D721Med (cell line): ENCODE data around the gene KCNT1.

Experiments used
- DNase-seq: peaks from one replicate; pipeline ENCODE4 v3.0.0; 2011; ENCODE audit warnings: low spot score; ENCODE audit not compliant: insufficient read length
- FAIRE-seq: peaks from 2 replicates; lab custom pipeline; 2011; peaks lifted over from hg19 to GRCh38; lab: Jason Lieb, UNC
- TF ChIP-seq, protein P1 (sequence below): IDR thresholded peaks from 2 replicates; pipeline ENCODE4 v1.5.1; 2012; ENCODE audit warnings: mild to moderate bottlenecking, control low read depth; ENCODE audit not compliant: insufficient read depth; ENCODE audit errors: missing control alignments

Gene KCNT1

DNA sequence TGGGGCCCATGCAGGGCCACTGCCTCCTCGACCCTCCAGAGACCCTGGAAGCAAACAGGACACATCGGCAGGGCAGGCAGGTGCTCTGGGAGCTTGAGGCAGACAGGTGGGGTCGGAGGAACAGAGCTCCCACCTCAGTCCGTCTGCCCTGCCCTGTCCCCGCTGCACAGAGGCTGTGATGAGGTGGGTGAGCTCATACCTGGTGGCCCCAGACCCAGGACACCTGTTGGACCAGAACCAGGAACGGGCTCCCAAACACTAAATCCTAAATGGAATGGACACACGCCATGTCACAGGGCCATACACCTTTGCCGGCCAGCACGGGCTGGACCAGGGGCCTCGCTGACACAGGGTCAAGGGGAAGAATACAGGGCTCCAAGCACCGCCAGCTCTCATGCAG is 8.2 kb upstream of the KCNT1 start:
- DNase-seq (no peak), FAIRE-seq (no peak)
- TF ChIP-seq, protein P1, sequence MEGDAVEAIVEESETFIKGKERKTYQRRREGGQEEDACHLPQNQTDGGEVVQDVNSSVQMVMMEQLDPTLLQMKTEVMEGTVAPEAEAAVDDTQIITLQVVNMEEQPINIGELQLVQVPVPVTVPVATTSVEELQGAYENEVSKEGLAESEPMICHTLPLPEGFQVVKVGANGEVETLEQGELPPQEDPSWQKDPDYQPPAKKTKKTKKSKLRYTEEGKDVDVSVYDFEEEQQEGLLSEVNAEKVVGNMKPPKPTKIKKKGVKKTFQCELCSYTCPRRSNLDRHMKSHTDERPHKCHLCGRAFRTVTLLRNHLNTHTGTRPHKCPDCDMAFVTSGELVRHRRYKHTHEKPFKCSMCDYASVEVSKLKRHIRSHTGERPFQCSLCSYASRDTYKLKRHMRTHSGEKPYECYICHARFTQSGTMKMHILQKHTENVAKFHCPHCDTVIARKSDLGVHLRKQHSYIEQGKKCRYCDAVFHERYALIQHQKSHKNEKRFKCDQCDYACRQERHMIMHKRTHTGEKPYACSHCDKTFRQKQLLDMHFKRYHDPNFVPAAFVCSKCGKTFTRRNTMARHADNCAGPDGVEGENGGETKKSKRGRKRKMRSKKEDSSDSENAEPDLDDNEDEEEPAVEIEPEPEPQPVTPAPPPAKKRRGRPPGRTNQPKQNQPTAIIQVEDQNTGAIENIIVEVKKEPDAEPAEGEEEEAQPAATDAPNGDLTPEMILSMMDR: no peak

DNA sequence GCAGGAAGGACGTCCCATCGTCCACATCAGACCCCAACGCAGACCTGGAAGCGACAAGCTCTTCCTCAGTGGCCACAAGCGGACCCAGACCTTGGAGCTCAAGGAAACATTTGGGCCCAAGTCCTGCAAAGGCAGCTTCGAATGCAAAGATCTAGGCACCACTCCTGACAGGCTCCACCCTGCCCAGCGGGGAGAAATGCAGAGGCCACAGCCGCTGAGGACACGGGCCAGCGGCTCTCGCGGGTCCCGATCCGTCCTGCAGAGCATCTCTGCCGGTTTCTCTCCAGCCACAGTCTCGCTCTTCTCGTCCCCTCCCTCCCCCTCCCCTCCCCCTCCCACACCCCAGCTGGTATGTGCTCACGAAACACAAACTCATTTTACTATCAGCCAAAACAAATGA is 7.6 kb upstream of the KCNT1 start:
- TF ChIP-seq, protein P1: no peak

DNA sequence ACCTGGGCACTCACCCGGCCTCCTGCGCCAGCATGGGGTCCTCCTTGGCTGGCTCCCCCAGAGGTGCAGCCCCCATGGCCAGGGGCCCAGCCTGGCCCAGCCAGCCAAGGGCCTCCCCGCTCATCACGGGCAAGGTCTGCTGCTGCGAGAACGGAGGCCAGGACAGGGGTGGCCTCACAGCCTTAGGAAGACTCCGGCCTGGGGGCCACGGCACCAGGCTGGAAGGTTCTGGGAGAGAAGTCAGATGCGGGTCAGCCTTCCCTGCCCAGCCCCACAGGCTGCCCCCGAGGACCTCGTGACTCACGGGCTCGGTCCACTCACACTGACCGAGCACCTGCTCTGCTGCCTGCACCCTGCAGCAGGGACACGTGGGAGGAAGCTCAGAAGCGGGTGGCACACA is 6.9 kb upstream of the KCNT1 start:
- no peak for DNase-seq
- TF ChIP-seq, protein P1: no peak
- no peak for FAIRE-seq

More for the DNA sequence above, 7.6 kb upstream of the KCNT1 start:
- no peak for FAIRE-seq
- no peak for DNase-seq

DNA sequence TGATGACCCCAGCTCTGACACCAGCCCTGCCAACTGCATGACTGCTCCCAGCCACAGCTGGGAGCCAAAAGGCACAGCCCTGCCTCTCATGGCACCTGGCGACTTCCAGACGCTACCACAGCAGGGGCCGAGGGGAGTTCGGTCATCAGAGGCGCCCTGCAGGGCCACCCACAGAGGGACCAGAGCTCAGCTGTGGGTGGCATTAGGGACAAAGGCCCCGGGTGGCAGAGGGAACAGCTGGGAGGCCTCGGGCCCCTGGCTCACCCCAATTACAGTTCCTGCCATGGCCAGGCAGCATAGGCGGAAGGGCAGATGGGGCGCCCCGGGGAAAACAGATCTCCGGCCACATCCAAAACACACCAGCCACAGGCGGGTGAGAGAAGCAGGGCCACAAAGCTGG is 6.3 kb upstream of the KCNT1 start:
- no peak for FAIRE-seq
- TF ChIP-seq, protein P1: no peak
- DNase-seq: no peak

DNA sequence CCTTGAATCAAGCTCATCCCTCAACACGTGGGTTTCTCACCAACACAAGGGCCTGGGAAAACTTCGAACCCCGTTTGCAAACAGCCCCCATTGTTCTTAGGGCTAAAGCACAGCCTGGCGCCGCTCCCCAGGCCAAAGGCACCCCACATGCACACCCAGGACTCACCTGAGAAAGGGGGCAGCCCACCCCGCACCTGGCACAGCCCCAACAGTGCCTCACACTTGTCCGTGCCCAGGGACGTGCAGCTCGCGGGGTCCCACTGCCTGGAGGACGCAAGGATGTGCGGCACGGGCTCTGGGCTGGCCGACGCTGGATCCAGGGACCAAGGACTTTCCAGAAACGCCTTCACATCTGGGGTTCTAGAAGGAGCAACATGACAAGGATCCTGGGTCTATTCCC is 5.5 kb upstream of the KCNT1 start:
- no peak for FAIRE-seq
- TF ChIP-seq, protein P1: no peak
- no peak for DNase-seq

DNA sequence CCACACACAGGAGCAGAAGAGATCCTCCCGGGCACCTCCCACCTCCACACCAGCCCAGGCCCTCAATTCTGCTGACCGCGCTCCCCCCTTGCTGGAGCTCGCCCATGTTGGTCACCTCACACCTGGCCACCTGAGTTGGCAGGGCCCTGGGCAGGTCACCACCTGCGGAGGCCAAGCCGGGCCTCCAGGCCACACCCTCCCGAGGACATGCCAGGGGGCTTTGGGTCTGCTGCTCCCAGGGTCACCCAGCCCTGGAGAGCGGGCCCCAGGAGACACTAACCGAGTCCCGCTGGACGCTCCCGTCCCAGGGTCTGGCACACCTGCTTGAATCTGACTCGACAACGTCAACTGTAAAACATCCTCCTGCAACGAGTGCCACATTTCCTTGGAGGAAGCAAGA is 4.8 kb upstream of the KCNT1 start:
- no peak for FAIRE-seq
- no peak for DNase-seq
- TF ChIP-seq, protein P1: no peak

DNA sequence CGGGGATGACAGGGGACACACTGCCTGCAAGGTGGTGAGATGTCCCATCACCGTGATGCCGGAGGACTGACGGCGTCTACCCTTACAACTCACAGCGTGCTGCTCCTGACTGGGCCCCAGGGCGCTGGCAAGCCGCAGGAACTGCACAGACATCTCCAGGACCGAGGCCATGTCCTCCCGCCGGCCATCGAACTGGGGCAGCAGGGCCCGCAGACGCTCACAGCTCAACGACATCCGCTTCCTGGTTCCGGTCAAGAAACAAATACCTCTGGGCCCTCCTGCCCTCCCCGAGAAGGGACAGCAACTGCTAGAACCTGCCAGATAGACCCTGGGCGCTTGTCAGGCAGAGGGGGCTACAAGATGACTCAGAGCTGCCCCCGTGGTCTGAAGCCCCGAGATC is 3.7 kb upstream of the KCNT1 start:
- no peak for FAIRE-seq
- DNase-seq: no peak
- TF ChIP-seq, protein P1: no peak
